ENCODE results near the gene APOM. TPM values are rescaled to one million over a fixed set of nuclear protein-coding genes. Genes with fewer than 3 reads are reported as not detected.

Gene APOM
- total RNA-seq, 4 donors from 2014 or later, result 0.62 to 7.4 (median 3.2) TPM

DNA sequence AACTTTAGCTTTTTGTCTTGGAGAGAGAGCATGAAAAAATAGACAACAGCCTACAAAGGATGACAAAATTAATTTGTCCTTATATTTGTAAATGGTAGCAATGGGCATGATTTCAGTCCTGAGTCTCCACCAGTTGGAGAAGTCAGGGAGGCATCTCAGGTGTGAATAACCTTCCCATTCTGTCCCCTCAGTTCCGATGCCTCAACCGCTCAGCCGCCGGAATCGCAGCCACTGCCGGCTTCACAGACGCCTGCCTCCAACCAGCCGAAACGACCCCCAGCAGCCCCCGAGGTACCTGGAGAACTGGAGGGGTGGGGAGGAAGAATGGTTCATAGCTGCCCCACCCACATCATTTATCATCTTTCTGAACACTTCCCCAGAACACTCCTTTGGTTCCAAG is 31.6 kb upstream of the APOM start:
- WGBS, 2 donors (ENCODE audit: low coverage in 1 of 2), result 83% methylated on average over 9 of the region's 10 CpGs; no CpG with 5 or more reads in 1 of the 2 donors
- Histone ChIP-seq H3K4me1 (peaks cover 0 to 25% (median 8%) of the 10 kb centered on the region in 3 donors), H3K36me3 (peaks cover 0 to 65% of the 10 kb centered on the region in 2 donors), H3K9me3 (no peaks in the 10 kb centered on the region), H3K27ac (no peak overlapping the region), H3K27me3 (no peaks in the 10 kb centered on the region), H3K4me3 (no peak overlapping the region)
- no peak for ATAC-seq
- no peak for TF ChIP-seq POLR2A (IDR thresholded peaks at IDR 0.05)
- TF ChIP-seq, protein P1, sequence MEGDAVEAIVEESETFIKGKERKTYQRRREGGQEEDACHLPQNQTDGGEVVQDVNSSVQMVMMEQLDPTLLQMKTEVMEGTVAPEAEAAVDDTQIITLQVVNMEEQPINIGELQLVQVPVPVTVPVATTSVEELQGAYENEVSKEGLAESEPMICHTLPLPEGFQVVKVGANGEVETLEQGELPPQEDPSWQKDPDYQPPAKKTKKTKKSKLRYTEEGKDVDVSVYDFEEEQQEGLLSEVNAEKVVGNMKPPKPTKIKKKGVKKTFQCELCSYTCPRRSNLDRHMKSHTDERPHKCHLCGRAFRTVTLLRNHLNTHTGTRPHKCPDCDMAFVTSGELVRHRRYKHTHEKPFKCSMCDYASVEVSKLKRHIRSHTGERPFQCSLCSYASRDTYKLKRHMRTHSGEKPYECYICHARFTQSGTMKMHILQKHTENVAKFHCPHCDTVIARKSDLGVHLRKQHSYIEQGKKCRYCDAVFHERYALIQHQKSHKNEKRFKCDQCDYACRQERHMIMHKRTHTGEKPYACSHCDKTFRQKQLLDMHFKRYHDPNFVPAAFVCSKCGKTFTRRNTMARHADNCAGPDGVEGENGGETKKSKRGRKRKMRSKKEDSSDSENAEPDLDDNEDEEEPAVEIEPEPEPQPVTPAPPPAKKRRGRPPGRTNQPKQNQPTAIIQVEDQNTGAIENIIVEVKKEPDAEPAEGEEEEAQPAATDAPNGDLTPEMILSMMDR (IDR thresholded peaks at IDR 0.05), result no peak
- TF ChIP-seq POLR2AphosphoS5 (IDR thresholded peaks at IDR 0.05), result no peak
- TF ChIP-seq EP300 (IDR thresholded peaks at IDR 0.05), result no peak

- Histone ChIP-seq H3K4me3 (no peak overlapping the region), H3K36me3 (peaks cover 0 to 94% of the 10 kb centered on the region in 2 donors), H3K27me3 (no peaks in the 10 kb centered on the region), H3K4me1 (peaks cover 0 to 14% (median 4%) of the 10 kb centered on the region in 3 donors), H3K9me3 (no peaks in the 10 kb centered on the region), H3K27ac (no peak overlapping the region)
- no peak for ATAC-seq
- 83 to 100% methylated on average over 1 of the region's 10 CpGs for WGBS, 2 donors (ENCODE audit: low coverage in 1 of 2)
- TF ChIP-seq, protein P1 (IDR thresholded peaks at IDR 0.05), result no peak
- TF ChIP-seq POLR2A (IDR thresholded peaks at IDR 0.05) (no peak), EP300 (IDR thresholded peaks at IDR 0.05) (no peak), POLR2AphosphoS5 (IDR thresholded peaks at IDR 0.05) (no peak)
Observed at GRCh38 chr6:31626952-31627351, 28.7 kb upstream of the APOM start.

DNA sequence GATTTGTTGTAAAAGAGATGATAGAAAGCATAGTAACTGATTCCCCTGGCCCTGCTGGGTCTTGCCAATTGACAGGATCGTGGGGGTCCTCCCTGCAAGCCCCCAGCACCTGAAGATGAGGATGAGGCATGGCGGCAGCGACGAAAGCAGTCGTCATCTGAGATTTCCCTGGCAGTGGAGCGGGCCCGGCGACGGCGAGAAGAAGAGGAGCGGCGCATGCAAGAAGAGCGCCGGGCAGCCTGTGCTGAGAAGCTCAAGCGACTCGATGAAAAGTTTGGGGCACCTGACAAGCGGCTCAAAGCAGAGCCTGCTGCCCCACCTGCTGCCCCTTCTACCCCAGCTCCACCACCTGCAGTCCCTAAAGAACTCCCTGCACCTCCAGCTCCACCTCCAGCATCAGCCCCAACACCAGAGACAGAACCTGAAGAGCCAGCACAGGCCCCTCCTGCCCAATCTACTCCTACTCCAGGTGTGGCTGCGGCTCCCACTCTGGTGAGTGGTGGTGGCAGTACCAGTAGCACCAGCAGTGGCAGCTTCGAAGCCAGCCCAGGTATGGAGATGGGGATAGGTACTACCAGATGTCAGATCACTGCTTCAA is 27.9 kb upstream of the APOM start:
- Histone ChIP-seq H3K9me3 (no peaks in the 10 kb centered on the region), H3K27ac (no peak overlapping the region), H3K4me1 (peaks cover 0 to 6% (median 0%) of the 10 kb centered on the region in 3 donors), H3K27me3 (no peaks in the 10 kb centered on the region), H3K4me3 (no peak overlapping the region), H3K36me3 (peaks cover 0 to 100% of the 10 kb centered on the region in 2 donors)
- 94 to 95% methylated on average over 7 to 10 of the region's 19 CpGs for WGBS, 2 donors (ENCODE audit: low coverage in 1 of 2)
- ATAC-seq, result no peak
- TF ChIP-seq EP300 (IDR thresholded peaks at IDR 0.05) (no peak), POLR2AphosphoS5 (IDR thresholded peaks at IDR 0.05) (no peak), POLR2A (IDR thresholded peaks at IDR 0.05) (no peak)
- TF ChIP-seq, protein P1 (IDR thresholded peaks at IDR 0.05), result no peak

- no peak overlapping the region for H3K27ac ChIP-seq
- H3K9me3 ChIP-seq, result no peaks in the 10 kb centered on the region
- no peak for ATAC-seq
- no peaks in the 10 kb centered on the region for H3K4me1 ChIP-seq
- no peak overlapping the region for H3K4me3 ChIP-seq
- H3K27me3 ChIP-seq, result no peaks in the 10 kb centered on the region
- WGBS, 2 donors (ENCODE audit: low coverage in 1 of 2), result 74 to 84% methylated on average over 4 to 7 of the region's 7 CpGs
- peaks cover 0 to 100% of the 10 kb centered on the region in 2 donors for H3K36me3 ChIP-seq
- TF ChIP-seq POLR2A (IDR thresholded peaks at IDR 0.05) (no peak), POLR2AphosphoS5 (IDR thresholded peaks at IDR 0.05) (no peak), EP300 (IDR thresholded peaks at IDR 0.05) (no peak)
- TF ChIP-seq, protein P1 (IDR thresholded peaks at IDR 0.05), result no peak
Observed at GRCh38 chr6:31629014-31629413, 26.7 kb upstream of the APOM start.

All from gastroesophageal sphincter (tissue), 4 donors.